ENCODE measurements around the gene LRRK2. TPM values are rescaled to one million over a fixed set of nuclear protein-coding genes. Genes with fewer than 3 reads are reported as not detected.

Gene LRRK2
- total and polyA plus RNA-seq, 2 of the 8 experiments (the other 6 are each of a cell fraction or from before 2014, with no cell fraction given), result 0.06 to 0.13 TPM

GRCh38 chr12:40390980-40391379, 166.2 kb downstream of the LRRK2 start:
- no peaks in the 10 kb centered on the region for H3K27me3 ChIP-seq (replicated peaks in 1 of 4; ENCODE audit: control insufficient read depth in 3 of 4, extremely low read depth in 1 of 4, insufficient read depth in 3 of 4, low read length in 3 of 4)
- no peaks in the 10 kb centered on the region for H3K79me2 ChIP-seq (ENCODE audit: control insufficient read depth in 1 of 2, insufficient read depth in 2 of 2, low read length in 2 of 2)
- H3K23me2 ChIP-seq (ENCODE audit: low read depth, low read length), result no peaks in the 10 kb centered on the region
- FAIRE-seq (no peak), DNase-seq (ENCODE audit: low read depth in 1 of 2, low spot score in 2 of 2) (no peak)
- no peaks in the 10 kb centered on the region for H3K4me1 ChIP-seq (replicated peaks in 1 of 4; ENCODE audit: control insufficient read depth in 3 of 4, insufficient read depth in 4 of 4, low read length in 3 of 4)
- no peak overlapping the region for H4K8ac ChIP-seq (ENCODE audit: extremely low read depth, insufficient read depth, low read length)
- WGBS, 2 experiments (ENCODE audit: extremely low coverage in 1 of 2, insufficient coverage in 1 of 2, insufficient read length in 1 of 2, insufficient replicate concordance in 2 of 2, low coverage in 1 of 2, low lambda C conversion rate in 2 of 2, missing lambda C conversion rate in 1 of 2), result 95% methylated on average over 2 of the region's 2 CpGs; no CpG with 5 or more reads in 1 of the 2 experiments
- no peak overlapping the region for H3K4me3 ChIP-seq (ENCODE audit: extremely low read depth in 1 of 4, insufficient read depth in 2 of 4, low read depth in 3 of 4, low read length in 4 of 4)
- no peaks in the 10 kb centered on the region for H4K20me1 ChIP-seq (replicated peaks in 1 of 2; ENCODE audit: control insufficient read depth in 1 of 2, insufficient read depth in 2 of 2, low read length in 2 of 2)
- H3K9ac ChIP-seq (replicated peaks in 1 of 4; ENCODE audit: extremely low read depth in 1 of 4, low read depth in 3 of 4, low read length in 3 of 4), result no peak overlapping the region
- no peak overlapping the region for H3K56ac ChIP-seq (replicated peaks; ENCODE audit: insufficient read length, low read depth, low read length)
- H2BK120ac ChIP-seq (replicated peaks; ENCODE audit: low read depth, low read length), result no peak overlapping the region
- H2BK15ac ChIP-seq (ENCODE audit: low read length), result no peak overlapping the region
- no peak overlapping the region for H4K91ac ChIP-seq (replicated peaks; ENCODE audit: insufficient read length, low read length)
- no peak overlapping the region for H2BK20ac ChIP-seq (ENCODE audit: low read length)
- H2BK5ac ChIP-seq (ENCODE audit: low read depth, low read length), result no peak overlapping the region
- no peaks in the 10 kb centered on the region for H3K9me3 ChIP-seq (ENCODE audit: insufficient read depth in 2 of 2, low read depth in 1 of 2, low read length in 1 of 2)
- no peak overlapping the region for H3K4me2 ChIP-seq (ENCODE audit: insufficient read depth in 1 of 2, low read depth in 2 of 2, low read length in 2 of 2)
- no peak overlapping the region for H3K14ac ChIP-seq (ENCODE audit: insufficient read length)
- H3K27ac ChIP-seq (ENCODE audit: low read depth, low read length), result no peak overlapping the region
- no peaks in the 10 kb centered on the region for H3K79me1 ChIP-seq (ENCODE audit: low read depth, low read length)
- no peak overlapping the region for H3K23ac ChIP-seq (ENCODE audit: insufficient read length)
- ChIA-PET CTCF (ENCODE audit: partially characterized antibody) (no interaction called here), POLR2A (ENCODE audit: partially characterized antibody) (no interaction called here)
- H3K18ac ChIP-seq (ENCODE audit: extremely low read depth, low read length), result no peak overlapping the region
- no peak overlapping the region for H2AK5ac ChIP-seq (ENCODE audit: low read depth, low read length)
- no peak overlapping the region for H2BK12ac ChIP-seq (ENCODE audit: low read depth, low read length)
- H4K5ac ChIP-seq (ENCODE audit: insufficient read length, low read depth, low read length), result no peak overlapping the region
- H3K4ac ChIP-seq (replicated peaks; ENCODE audit: insufficient read length, low read depth, low read length), result no peak overlapping the region
- no peak overlapping the region for H2AFZ ChIP-seq (ENCODE audit: low read length)
- H3K36me3 ChIP-seq (ENCODE audit: control insufficient read depth in 2 of 4, insufficient read depth in 4 of 4, low read length in 3 of 4), result no peaks in the 10 kb centered on the region
- TF ChIP-seq KDM5A (IDR thresholded peaks at IDR 0.05; ENCODE audit: low read length) (no peak), HDAC2 (IDR thresholded peaks at IDR 0.05; ENCODE audit: borderline replicate concordance in 1 of 2, low read depth in 2 of 2, low read length in 2 of 2) (no peak), GTF2F1 (IDR thresholded peaks at IDR 0.05; ENCODE audit: borderline replicate concordance, low read depth, low read length) (no peak), SP2 (IDR thresholded peaks at IDR 0.05; ENCODE audit: low read length) (no peak), TEAD4 (IDR thresholded peaks at IDR 0.05; ENCODE audit: low read depth, low read length) (no peak), SRF (IDR thresholded peaks at IDR 0.05; ENCODE audit: low read depth, low read length) (no peak), BACH1 (IDR thresholded peaks at IDR 0.05; ENCODE audit: low read length) (no peak), BRCA1 (IDR thresholded peaks at IDR 0.05; ENCODE audit: low read depth, low read length) (no peak), POU5F1 (IDR thresholded peaks at IDR 0.05; ENCODE audit: low read depth, low read length) (no peak), CBX8 (IDR thresholded peaks at IDR 0.05; ENCODE audit: borderline replicate concordance, low read depth, low read length) (no peak), SUZ12 (IDR thresholded peaks at IDR 0.05; ENCODE audit: low read length) (no peak), TAF7 (optimal IDR thresholded peaks at IDR 0.05; ENCODE audit: borderline replicate concordance, low read depth, low read length) (no peak)
- TF ChIP-seq, protein P1, sequence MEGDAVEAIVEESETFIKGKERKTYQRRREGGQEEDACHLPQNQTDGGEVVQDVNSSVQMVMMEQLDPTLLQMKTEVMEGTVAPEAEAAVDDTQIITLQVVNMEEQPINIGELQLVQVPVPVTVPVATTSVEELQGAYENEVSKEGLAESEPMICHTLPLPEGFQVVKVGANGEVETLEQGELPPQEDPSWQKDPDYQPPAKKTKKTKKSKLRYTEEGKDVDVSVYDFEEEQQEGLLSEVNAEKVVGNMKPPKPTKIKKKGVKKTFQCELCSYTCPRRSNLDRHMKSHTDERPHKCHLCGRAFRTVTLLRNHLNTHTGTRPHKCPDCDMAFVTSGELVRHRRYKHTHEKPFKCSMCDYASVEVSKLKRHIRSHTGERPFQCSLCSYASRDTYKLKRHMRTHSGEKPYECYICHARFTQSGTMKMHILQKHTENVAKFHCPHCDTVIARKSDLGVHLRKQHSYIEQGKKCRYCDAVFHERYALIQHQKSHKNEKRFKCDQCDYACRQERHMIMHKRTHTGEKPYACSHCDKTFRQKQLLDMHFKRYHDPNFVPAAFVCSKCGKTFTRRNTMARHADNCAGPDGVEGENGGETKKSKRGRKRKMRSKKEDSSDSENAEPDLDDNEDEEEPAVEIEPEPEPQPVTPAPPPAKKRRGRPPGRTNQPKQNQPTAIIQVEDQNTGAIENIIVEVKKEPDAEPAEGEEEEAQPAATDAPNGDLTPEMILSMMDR (IDR thresholded peaks at IDR 0.05; ENCODE audit: control extremely low read depth in 1 of 3, insufficient read depth in 1 of 3, low read depth in 1 of 3, low read length in 3 of 3), result no peak
